HepG2 (cell line): ENCODE data around the gene COPZ2. TPM values are rescaled to one million over a fixed set of nuclear protein-coding genes. Genes with fewer than 3 reads are reported as not detected.

Experiments used
- ATAC-seq: fragments of 200-7000 bp; cut with Tn5 transposase; 3 replicates; pipeline ENCODE4 v1.9.1; 2020; ENCODE audit warnings: mild to moderate bottlenecking, moderate library complexity
- Bru-seq: library from RNA; stranded (reverse); fragments of 400-500 nt; gene quantifications from one replicate; lab custom pipeline; 2021; lab: Mats Ljungman, UMichigan
- BruChase-seq, 2 experiments: library from RNA; stranded (reverse); fragments of 400-500 nt; gene quantifications; one replicate each; lab custom pipeline; 2021; lab: Mats Ljungman, UMichigan
- BruUV-seq: library from RNA; stranded (reverse); fragments of 400-500 nt; replicated peaks from 2 replicates; lab custom pipeline; 2021; lab: Mats Ljungman, UMichigan
- CTCF ChIA-PET: fragments of 300-600 bp; formaldehyde crosslinking; extraction: SDS; loops from one replicate; lab custom pipeline; 2021; ENCODE audit warnings: low total read pairs, inconsistent platforms, low intra/inter-chr PET ratio; lab: Yijun Ruan, JAX
- POLR2A ChIA-PET: fragments of 350-600 bp; sonication (Branson Sonifier 250); formaldehyde crosslinking; loops from one replicate; lab custom pipeline; 2020; ENCODE audit warnings: antibody characterized with exemption, inconsistent platforms; lab: Yijun Ruan, JAX
- DNase-seq: peaks from one replicate; pipeline ENCODE4 v3.0.0-alpha.2; 2015; ENCODE audit warnings: low spot score
- FAIRE-seq: peaks from 3 replicates; lab custom pipeline; 2011; peaks lifted over from hg19 to GRCh38; lab: Jason Lieb, UNC
- H2AFZ ChIP-seq: one replicate; pipeline ENCODE4 v1.6.1; 2011; ENCODE audit warnings: low read length, inconsistent platforms
- H3K27ac ChIP-seq: fragments of 300-600 bp; 3 replicates; pipeline ENCODE4 v1.8.0; 2011; ENCODE audit warnings: mixed run types, mild to moderate bottlenecking, mixed read lengths, low read length, inconsistent platforms; ENCODE audit not compliant: insufficient read depth; ENCODE audit errors: extremely low read length
- H3K27me3 ChIP-seq, 2 experiments: fragments of 200-600 bp in 1 of 2; 2 replicates in 1 of 2; 3 replicates in 1 of 2; pipeline versions ENCODE4 v1.6.0 to v1.8.0; 2011; ENCODE audit warnings: low read length in 2 of 2, mild to moderate bottlenecking in 2 of 2, moderate library complexity in 2 of 2, inconsistent platforms in 1 of 2; ENCODE audit not compliant: insufficient read depth in 2 of 2, control insufficient read depth in 1 of 2
- H3K36me3 ChIP-seq, 2 experiments: fragments of 200-600 bp in 1 of 2; replicated peaks in 1 of 2; 2 replicates in 1 of 2; 3 replicates in 1 of 2; pipeline versions ENCODE4 v1.5.1 to v1.8.0; 2011; ENCODE audit warnings: low read length in 2 of 2, inconsistent platforms in 1 of 2; ENCODE audit not compliant: insufficient read depth in 2 of 2, control insufficient read depth in 1 of 2
- H3K4me1 ChIP-seq: 2 replicates; pipeline ENCODE4 v1.5.1; 2012; ENCODE audit warnings: low read length, inconsistent platforms; ENCODE audit not compliant: insufficient read depth
- H3K4me2 ChIP-seq: 2 replicates; pipeline ENCODE4 v1.6.0; 2011; ENCODE audit warnings: low read depth, low read length, inconsistent platforms
- H3K4me3 ChIP-seq, 3 experiments: fragments of 200-600 bp in 1 of 3; sonication (generic), shearing (Covaris generic) in 1 of 3; replicated peaks in 1 of 3; 2 replicates each; pipeline ENCODE4 v1.5.1; 2011 to 2016; ENCODE audit warnings: low read length in 3 of 3, inconsistent platforms in 2 of 3, low read depth in 2 of 3, mild to moderate bottlenecking in 2 of 3, control low read depth in 1 of 3, mixed read lengths in 1 of 3; ENCODE audit not compliant: insufficient read depth in 1 of 3
- H3K79me2 ChIP-seq: one replicate; pipeline ENCODE4 v1.6.1; 2011; ENCODE audit warnings: low read length, inconsistent platforms; ENCODE audit not compliant: insufficient read depth
- H3K9ac ChIP-seq: 2 replicates; pipeline ENCODE4 v1.6.0; 2011; ENCODE audit warnings: mild to moderate bottlenecking, low read depth, low read length, inconsistent platforms; ENCODE audit not compliant: insufficient read depth
- H3K9me3 ChIP-seq: 2 replicates; pipeline ENCODE4 v1.5.1; 2012; ENCODE audit warnings: mild to moderate bottlenecking, low read length
- H4K20me1 ChIP-seq: 2 replicates; pipeline ENCODE4 v1.6.0; 2011; ENCODE audit warnings: inconsistent platforms, mild to moderate bottlenecking, low read length, moderate library complexity; ENCODE audit not compliant: insufficient read depth
- GATA4 ChIP-seq: sonication (generic); IDR thresholded peaks from 2 replicates; pipeline ENCODE4 v1.6.1; 2016; ENCODE audit warnings: antibody characterized with exemption, low read depth, borderline replicate concordance
- KLF6 ChIP-seq: IDR thresholded peaks from 2 replicates; pipeline ENCODE4 v1.8.0; 2016; ENCODE audit warnings: missing biosample characterization, missing genetic modification reagents
- NONO ChIP-seq, 2 experiments: fragments of 450-650 bp in 1 of 2; sonication (generic) in 1 of 2; formaldehyde crosslinking in 1 of 2; IDR thresholded peaks in 1 of 2; conservative IDR thresholded peaks in 1 of 2; 2 replicates each; pipeline versions ENCODE4 v1.6.1 to v1.8.0; 2017 to 2022; ENCODE audit warnings: mild to moderate bottlenecking in 1 of 2, missing genetic modification reagents in 1 of 2, moderate library complexity in 1 of 2
- POLR2G ChIP-seq: fragments of 200-400 bp; formaldehyde crosslinking; IDR thresholded peaks from 2 replicates; pipeline ENCODE4 v1.6.1; 2018; ENCODE audit warnings: mild to moderate bottlenecking, low read depth, low read length, moderate library complexity
- ZBTB7A ChIP-seq: sonication (generic); formaldehyde crosslinking; IDR thresholded peaks from 2 replicates; pipeline ENCODE4 v1.8.0; 2022; ENCODE audit warnings: mild to moderate bottlenecking, missing genetic modification reagents
- ZNF777 ChIP-seq: sonication (generic); formaldehyde crosslinking; IDR thresholded peaks from 2 replicates; pipeline ENCODE4 v1.4.0; 2020; ENCODE audit warnings: missing genetic modification reagents
- WGBS: methylation state at CpG from one replicate; pipeline ENCODE4 v1.1.6; 2017; ENCODE audit warnings: low lambda C conversion rate; 5-methylcytosine and 5-hydroxymethylcytosine counted together
- in situ Hi-C: cut with HindIII; loops from 2 replicates; pipeline ENCODE4 v1.10.0; 2017; ENCODE audit warnings: low pct_unique_long_range_greater_than_20kb; ENCODE audit not compliant: extremely low pct_ligation_motif_present
- intact Hi-C: fragments of 100-400 bp; cut with micrococcal nuclease; formaldehyde crosslinking; loops from one replicate; pipeline ENCODE4 v1.10.0; 2022; ENCODE audit not compliant: unreplicated experiment
- long read RNA-seq, 2 experiments: library from RNA in 1 of 2; library from polyadenylated mRNA in 1 of 2; stranded (forward) in 1 of 2; unstranded in 1 of 2; transcript quantifications; one replicate each; pipeline ENCODE4 v2.0.0, GENCODE V29; 2019 to 2022
- polyA minus RNA-seq, 3 experiments: library from RNA; depleted of rRNA, polyadenylated mRNA; stranded (reverse); fragments of >200 nt; gene quantifications; 2 replicates each; pipeline ENCODE4 v1.2.3, GENCODE V29; 2011; ENCODE audit warnings: low replicate concordance in 1 of 3
- polyA plus RNA-seq, 8 experiments: library from polyadenylated mRNA; depleted of rRNA in 3 of 8; stranded (reverse) in 7 of 8; unstranded in 1 of 8; fragments of >200 nt; fragmentation: Illumina TruSeq in 4 of 8; extraction: Trizol in 4 of 8; gene quantifications; 2 replicates each; pipeline versions ENCODE4 v1.2.1 to v1.2.3, GENCODE V29; 2011 to 2016; ENCODE audit warnings: low read depth in 4 of 8, missing spikeins in 1 of 8, mixed read lengths in 1 of 8; ENCODE audit not compliant: insufficient read depth in 1 of 8
- total RNA-seq, 5 experiments: library from RNA; depleted of rRNA; stranded (reverse); fragments of >200 nt; fragmentation: Illumina TruSeq; extraction: Trizol; gene quantifications; 2 replicates each; pipeline ENCODE4 v1.2.3, GENCODE V29; 2016; ENCODE audit warnings: low read depth in 1 of 5
- TF ChIP-seq, protein P1 (sequence below): sonication (generic); formaldehyde crosslinking; IDR thresholded peaks from 2 replicates; pipeline ENCODE4 v1.5.1; 2020; ENCODE audit warnings: mild to moderate bottlenecking, missing genetic modification reagents, borderline replicate concordance
- TF ChIP-seq, protein P2 (sequence below): sonication (generic); formaldehyde crosslinking; IDR thresholded peaks from 2 replicates; pipeline ENCODE4 v1.4.0; 2020; ENCODE audit warnings: mild to moderate bottlenecking, low read depth, missing genetic modification reagents
- TF ChIP-seq, protein P3 (sequence below): IDR thresholded peaks from 2 replicates; pipeline ENCODE4 v1.6.1; 2016; ENCODE audit warnings: missing compliant biosample characterization, missing genetic modification reagents, borderline replicate concordance
- TF ChIP-seq, protein P4 (sequence below): IDR thresholded peaks from 2 replicates; pipeline ENCODE4 v1.6.1; 2016; ENCODE audit warnings: mild to moderate bottlenecking, missing biosample characterization, missing genetic modification reagents

COPZ2 gene, protein sequence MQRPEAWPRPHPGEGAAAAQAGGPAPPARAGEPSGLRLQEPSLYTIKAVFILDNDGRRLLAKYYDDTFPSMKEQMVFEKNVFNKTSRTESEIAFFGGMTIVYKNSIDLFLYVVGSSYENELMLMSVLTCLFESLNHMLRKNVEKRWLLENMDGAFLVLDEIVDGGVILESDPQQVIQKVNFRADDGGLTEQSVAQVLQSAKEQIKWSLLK
- total RNA-seq (2016; rRNA removed; fragmentation: Illumina TruSeq; extraction: Trizol) (0.74 and 1.5 TPM in 2 replicates), polyA plus RNA-seq (2011; rRNA removed) (0.48 and 0.61 TPM in 2 replicates), polyA minus RNA-seq (2011; rRNA and poly(A)+ RNA removed; ENCODE audit: low replicate concordance) (0.50 and 0.94 TPM in 2 replicates), Bru-seq, nascent RNA (percentile 30 among the genes with signal in this experiment), BruChase-seq, experiment 1, labeled RNA remaining after a 6-hour chase (percentile 25 among the genes with signal in this experiment), BruChase-seq, experiment 2, labeled RNA remaining after a 2-hour chase (percentile 25 among the genes with signal in this experiment)
- total RNA-seq (2016; cell fraction: cytosol; rRNA removed; fragmentation: Illumina TruSeq; extraction: Trizol; ENCODE audit: low read depth), result 0.81 and 1.5 TPM in 2 replicates
- 0.91 TPM in 1 of 2 replicates, not detected in the other for total RNA-seq (2016; cell fraction: insoluble cytoplasmic fraction; rRNA removed; fragmentation: Illumina TruSeq; extraction: Trizol)
- 0.96 and 1.8 TPM in 2 replicates for total RNA-seq (2016; cell fraction: membrane; rRNA removed; fragmentation: Illumina TruSeq; extraction: Trizol)
- total RNA-seq (2016; cell fraction: nucleus; rRNA removed; fragmentation: Illumina TruSeq; extraction: Trizol), result 1.4 TPM in 1 of 2 replicates, not detected in the other
- polyA plus RNA-seq (2011; cell fraction: cytosol; rRNA removed), result 0.48 and 0.96 TPM in 2 replicates
- 0.68 and 0.90 TPM in 2 replicates for polyA plus RNA-seq (2011; cell fraction: nucleus; rRNA removed)
- polyA plus RNA-seq (2012), result 0.63 and 1.8 TPM in 2 replicates
- 2.3 and 2.4 TPM in 2 replicates for polyA plus RNA-seq (2016; cell fraction: cytosol; fragmentation: Illumina TruSeq; extraction: Trizol; ENCODE audit: low read depth)
- 0.87 and 4.9 TPM in 2 replicates for polyA plus RNA-seq (2016; cell fraction: insoluble cytoplasmic fraction; fragmentation: Illumina TruSeq; extraction: Trizol; ENCODE audit: low read depth)
- 1.1 and 2.1 TPM in 2 replicates for polyA plus RNA-seq (2016; cell fraction: membrane; fragmentation: Illumina TruSeq; extraction: Trizol; ENCODE audit: low read depth)
- polyA plus RNA-seq (2016; cell fraction: nucleus; fragmentation: Illumina TruSeq; extraction: Trizol; ENCODE audit: insufficient read depth, low read depth), result 2.4 TPM in 1 of 2 replicates, not detected in the other
- polyA minus RNA-seq (2011; cell fraction: cytosol; rRNA and poly(A)+ RNA removed), result not detected in 2 replicates
- 0.77 TPM in 1 of 2 replicates, not detected in the other for polyA minus RNA-seq (2011; cell fraction: nucleus; rRNA and poly(A)+ RNA removed)
- long read RNA-seq, experiment 1, result 0 reads
- long read RNA-seq, experiment 2, partial matches to known transcripts, result 0 of 4 reads
- long read RNA-seq, experiment 2, other reads (novel, unspliced or antisense), result 4 of 4 reads

DNA sequence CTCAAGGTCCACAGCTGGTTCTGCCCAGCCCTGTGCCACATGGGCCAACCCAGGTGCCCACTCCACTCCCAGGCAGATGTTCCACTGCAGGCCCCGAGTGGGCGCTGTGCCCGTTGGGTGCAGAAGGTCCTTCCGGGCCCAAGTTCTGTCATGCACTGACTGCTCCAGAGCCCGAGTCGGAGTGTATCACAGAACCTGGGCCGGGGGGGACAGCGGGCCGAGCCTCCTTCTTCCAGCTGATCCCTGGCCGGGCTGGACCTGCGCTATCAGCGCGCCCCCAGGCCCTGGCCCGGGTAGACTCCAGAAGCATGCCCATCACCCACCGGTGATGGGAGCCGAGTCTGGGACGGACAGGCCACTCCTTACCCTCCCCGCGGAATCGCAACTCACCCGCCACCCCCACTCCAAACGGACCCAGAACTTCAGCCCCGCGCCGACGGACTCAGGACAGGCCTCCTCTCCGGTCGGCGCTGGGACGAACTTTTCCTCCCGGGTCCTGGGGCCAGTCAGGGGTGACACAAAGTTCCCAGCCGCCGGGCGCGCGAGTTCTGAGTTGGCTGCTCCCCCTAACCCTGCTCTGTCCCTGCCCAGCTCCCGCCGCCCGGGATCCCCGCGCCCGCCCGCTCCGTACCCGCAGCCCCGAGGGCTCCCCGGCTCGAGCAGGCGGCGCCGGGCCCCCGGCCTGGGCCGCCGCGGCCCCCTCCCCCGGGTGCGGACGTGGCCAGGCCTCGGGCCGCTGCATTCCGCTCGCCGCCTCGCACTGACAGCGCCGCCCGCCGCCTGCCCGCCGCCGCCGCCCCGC is at the start of gene COPZ2:
TSS of gene COPZ2 (minus strand) at position 762 of the 802 bp plus-strand sequence. CDS start at position 742, 20 bp downstream.
- peak within 1 kb of the TSS; percentile 96 for H3K4me2 ChIP-seq
- in situ Hi-C loops (no loop called here), intact Hi-C loops (loop anchor here (1.0 kb wide), 1 partner anchor 37 kb away; no protein-coding TSS in a partner anchor)
- FAIRE-seq, result no peak
- ChIA-PET POLR2A (interaction anchor here (1.1 to 4.5 kb wide), 2 partner anchors 12 to 31 kb away, joined by 3 to 25 read pairs; partner anchors contain the start of gene NFE2L1), CTCF (interaction anchor here (1.7 to 2.3 kb wide), 2 partner anchors 11 to 37 kb away, joined by 4 to 19 read pairs; no protein-coding TSS in a partner anchor)
- H4K20me1 ChIP-seq, result no peaks in the 10 kb centered on the region
- BruUV-seq, result no TSS peak
- H3K79me2 ChIP-seq, result no peaks in the 10 kb centered on the region
- peak within 1 kb of the TSS; percentile 74 to 86 (median 82) for H3K4me3 ChIP-seq
- no peak within 1 kb of the TSS for H3K27ac ChIP-seq
- ATAC-seq, result peak; percentile 89
- no peak within 1 kb of the TSS for H2AFZ ChIP-seq
- no peaks in the 10 kb centered on the region for H3K9me3 ChIP-seq
- H3K4me1 ChIP-seq, result peaks cover 27% of the 10 kb centered on the region
- 1% methylated on average over 17 of the region's 73 CpGs for WGBS
- H3K36me3 ChIP-seq, result no peaks in the 10 kb centered on the region
- H3K27me3 ChIP-seq, result peaks cover 1 to 54% of the 10 kb centered on the region in 2 experiments; a peak in 4 of 5 replicates
- H3K9ac ChIP-seq, result peak within 1 kb of the TSS; percentile 62
- peak; percentile 50 for DNase-seq
- TF ChIP-seq, protein P1, sequence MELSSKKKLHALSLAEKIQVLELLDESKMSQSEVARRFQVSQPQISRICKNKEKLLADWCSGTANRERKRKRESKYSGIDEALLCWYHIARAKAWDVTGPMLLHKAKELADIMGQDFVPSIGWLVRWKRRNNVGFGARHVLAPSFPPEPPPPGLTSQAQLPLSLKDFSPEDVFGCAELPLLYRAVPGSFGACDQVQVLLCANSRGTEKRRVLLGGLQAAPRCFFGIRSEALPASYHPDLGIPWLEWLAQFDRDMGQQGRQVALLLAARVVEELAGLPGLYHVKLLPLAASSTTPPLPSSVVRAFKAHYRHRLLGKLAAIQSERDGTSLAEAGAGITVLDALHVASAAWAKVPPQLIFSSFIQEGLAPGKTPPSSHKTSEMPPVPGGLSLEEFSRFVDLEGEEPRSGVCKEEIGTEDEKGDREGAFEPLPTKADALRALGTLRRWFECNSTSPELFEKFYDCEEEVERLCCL (CRISPR knock-in tag), result no peak
- TF ChIP-seq, protein P2, sequence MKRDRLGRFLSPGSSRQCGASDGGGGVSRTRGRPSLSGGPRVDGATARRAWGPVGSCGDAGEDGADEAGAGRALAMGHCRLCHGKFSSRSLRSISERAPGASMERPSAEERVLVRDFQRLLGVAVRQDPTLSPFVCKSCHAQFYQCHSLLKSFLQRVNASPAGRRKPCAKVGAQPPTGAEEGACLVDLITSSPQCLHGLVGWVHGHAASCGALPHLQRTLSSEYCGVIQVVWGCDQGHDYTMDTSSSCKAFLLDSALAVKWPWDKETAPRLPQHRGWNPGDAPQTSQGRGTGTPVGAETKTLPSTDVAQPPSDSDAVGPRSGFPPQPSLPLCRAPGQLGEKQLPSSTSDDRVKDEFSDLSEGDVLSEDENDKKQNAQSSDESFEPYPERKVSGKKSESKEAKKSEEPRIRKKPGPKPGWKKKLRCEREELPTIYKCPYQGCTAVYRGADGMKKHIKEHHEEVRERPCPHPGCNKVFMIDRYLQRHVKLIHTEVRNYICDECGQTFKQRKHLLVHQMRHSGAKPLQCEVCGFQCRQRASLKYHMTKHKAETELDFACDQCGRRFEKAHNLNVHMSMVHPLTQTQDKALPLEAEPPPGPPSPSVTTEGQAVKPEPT (CRISPR knock-in tag), result no peak
- TF ChIP-seq NONO (IDR thresholded peaks at IDR 0.05) (no peak), NONO (CRISPR knock-in tag; conservative IDR thresholded peaks at IDR 0.05) (no peak), GATA4 (no peak), KLF6 (CRISPR knock-in tag) (no peak), POLR2G (no peak), ZNF777 (CRISPR knock-in tag) (peak; percentile 60; the same call in 1 of the 2 replicates), ZBTB7A (CRISPR knock-in tag) (no peak; the same call in 1 of the 2 replicates)
- TF ChIP-seq, protein P3, sequence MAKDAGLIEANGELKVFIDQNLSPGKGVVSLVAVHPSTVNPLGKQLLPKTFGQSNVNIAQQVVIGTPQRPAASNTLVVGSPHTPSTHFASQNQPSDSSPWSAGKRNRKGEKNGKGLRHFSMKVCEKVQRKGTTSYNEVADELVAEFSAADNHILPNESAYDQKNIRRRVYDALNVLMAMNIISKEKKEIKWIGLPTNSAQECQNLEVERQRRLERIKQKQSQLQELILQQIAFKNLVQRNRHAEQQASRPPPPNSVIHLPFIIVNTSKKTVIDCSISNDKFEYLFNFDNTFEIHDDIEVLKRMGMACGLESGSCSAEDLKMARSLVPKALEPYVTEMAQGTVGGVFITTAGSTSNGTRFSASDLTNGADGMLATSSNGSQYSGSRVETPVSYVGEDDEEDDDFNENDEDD (CRISPR knock-in tag), result peak; percentile 18; the same call in 1 of the 2 replicates
- TF ChIP-seq, protein P4, sequence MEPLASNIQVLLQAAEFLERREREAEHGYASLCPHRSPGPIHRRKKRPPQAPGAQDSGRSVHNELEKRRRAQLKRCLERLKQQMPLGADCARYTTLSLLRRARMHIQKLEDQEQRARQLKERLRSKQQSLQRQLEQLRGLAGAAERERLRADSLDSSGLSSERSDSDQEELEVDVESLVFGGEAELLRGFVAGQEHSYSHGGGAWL (CRISPR knock-in tag), result no peak
